ENCODE results near the gene XYLT1. TPM values are rescaled to one million over a fixed set of nuclear protein-coding genes. Genes with fewer than 3 reads are reported as not detected.

Gene XYLT1
- total RNA-seq, 2 experiments from 2014 or later, result 7.3 to 8.9 TPM

DNA sequence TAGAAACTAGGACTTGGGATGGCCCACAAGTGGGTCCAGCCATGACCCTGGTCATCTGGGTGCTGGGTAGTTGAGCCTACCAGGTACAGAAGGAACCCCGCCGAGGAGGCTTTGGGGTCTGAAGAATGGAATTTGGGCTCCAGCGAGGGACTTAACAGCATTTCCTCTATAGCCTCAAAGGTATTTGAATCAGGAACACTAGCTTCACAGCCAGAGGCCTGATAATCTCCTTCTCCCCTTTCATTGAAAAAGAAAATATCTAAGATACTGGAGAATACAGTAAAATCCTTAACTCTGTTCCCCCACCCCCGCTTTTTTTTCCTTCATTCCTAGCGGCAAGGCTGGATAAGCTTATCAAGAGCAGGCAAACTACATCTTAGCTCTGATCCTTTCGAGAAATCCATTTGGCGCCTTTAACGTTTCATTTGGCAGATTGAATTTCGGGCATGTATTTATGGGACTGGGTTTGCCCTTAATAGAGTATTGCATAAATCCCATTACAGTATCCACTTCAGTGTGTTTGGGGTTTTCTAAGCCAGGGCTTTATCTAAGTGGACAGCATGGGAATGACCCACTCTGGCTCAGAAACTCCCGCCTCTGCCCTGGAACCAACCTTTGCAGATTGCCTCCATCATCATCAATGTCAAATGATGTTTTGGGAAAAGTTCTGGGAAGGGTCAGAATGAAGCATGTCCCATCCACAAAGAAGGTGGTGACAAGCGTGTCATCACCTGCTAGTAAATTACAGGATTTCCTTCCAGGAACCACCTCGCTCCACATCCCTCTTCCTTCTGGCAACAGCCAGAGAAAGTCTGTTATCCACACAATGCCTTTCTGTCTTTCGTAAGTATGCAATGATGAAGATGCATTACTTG lies 36.9 kb downstream of the XYLT1 start:
- no peak overlapping the region for H3K4me3 Mint-ChIP-seq
- H3K27ac Mint-ChIP-seq, result no peak overlapping the region
- DNase-seq (no peak), ATAC-seq (no peak)
- POLR2A ChIA-PET, result no interaction called here
- no peaks in the 10 kb centered on the region for H3K9me3 Mint-ChIP-seq
- H3K36me3 Mint-ChIP-seq (ENCODE audit: low read depth), result no peaks in the 10 kb centered on the region
- TF ChIP-seq, protein P1, sequence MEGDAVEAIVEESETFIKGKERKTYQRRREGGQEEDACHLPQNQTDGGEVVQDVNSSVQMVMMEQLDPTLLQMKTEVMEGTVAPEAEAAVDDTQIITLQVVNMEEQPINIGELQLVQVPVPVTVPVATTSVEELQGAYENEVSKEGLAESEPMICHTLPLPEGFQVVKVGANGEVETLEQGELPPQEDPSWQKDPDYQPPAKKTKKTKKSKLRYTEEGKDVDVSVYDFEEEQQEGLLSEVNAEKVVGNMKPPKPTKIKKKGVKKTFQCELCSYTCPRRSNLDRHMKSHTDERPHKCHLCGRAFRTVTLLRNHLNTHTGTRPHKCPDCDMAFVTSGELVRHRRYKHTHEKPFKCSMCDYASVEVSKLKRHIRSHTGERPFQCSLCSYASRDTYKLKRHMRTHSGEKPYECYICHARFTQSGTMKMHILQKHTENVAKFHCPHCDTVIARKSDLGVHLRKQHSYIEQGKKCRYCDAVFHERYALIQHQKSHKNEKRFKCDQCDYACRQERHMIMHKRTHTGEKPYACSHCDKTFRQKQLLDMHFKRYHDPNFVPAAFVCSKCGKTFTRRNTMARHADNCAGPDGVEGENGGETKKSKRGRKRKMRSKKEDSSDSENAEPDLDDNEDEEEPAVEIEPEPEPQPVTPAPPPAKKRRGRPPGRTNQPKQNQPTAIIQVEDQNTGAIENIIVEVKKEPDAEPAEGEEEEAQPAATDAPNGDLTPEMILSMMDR (IDR thresholded peaks at IDR 0.05), result no peak
- CTCF ChIA-PET, result no interaction called here
- intact Hi-C loops (cut with micrococcal nuclease), result no loop called here
- no peaks in the 10 kb centered on the region for H3K27me3 Mint-ChIP-seq
- peaks cover 6% of the 10 kb centered on the region for H3K4me1 Mint-ChIP-seq (ENCODE audit: low read depth)

DNA sequence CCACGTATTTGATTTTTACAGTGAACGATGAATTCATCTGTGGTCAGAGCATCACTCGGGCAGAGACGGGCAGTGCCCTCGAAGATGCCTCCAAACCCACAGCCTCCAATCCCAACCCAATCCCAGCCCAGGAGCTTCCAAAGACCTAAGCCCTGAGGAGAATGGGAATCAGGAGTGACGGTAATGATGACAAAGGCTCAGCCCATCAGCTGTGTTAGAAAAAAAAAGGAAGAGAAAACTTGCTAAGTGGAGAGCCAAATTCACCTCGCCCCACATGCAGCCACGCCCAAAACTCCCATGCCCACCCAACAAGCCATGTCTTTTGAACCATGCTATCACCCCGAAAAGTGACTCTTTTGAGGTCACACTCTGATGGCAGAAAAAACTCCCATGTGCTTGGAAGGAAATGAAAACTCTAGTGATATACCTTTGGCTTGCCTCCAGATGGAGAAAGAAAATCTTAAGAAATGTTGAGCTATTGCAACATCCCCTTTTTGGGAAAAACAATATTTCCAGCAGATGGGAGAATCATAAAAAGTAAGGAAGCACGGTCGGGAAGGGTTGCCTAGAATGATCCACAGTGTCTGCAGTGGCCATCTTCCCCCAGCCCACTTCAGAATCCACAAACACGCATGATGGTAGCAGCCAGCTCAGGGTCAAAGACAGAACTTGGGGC lies 37.7 kb downstream of the XYLT1 start:
- H3K9me3 Mint-ChIP-seq, result no peaks in the 10 kb centered on the region
- intact Hi-C loops (cut with micrococcal nuclease), result no loop called here
- H3K36me3 Mint-ChIP-seq (ENCODE audit: low read depth), result no peaks in the 10 kb centered on the region
- H3K27me3 Mint-ChIP-seq, result no peaks in the 10 kb centered on the region
- no peaks in the 10 kb centered on the region for H3K4me1 Mint-ChIP-seq (ENCODE audit: low read depth)
- no peak overlapping the region for H3K4me3 Mint-ChIP-seq
- ATAC-seq, result no peak
- no peak for DNase-seq
- POLR2A ChIA-PET, result no interaction called here
- no peak overlapping the region for H3K27ac Mint-ChIP-seq
- TF ChIP-seq, protein P1 (IDR thresholded peaks at IDR 0.05), result no peak
- CTCF ChIA-PET, result no interaction called here

DNA sequence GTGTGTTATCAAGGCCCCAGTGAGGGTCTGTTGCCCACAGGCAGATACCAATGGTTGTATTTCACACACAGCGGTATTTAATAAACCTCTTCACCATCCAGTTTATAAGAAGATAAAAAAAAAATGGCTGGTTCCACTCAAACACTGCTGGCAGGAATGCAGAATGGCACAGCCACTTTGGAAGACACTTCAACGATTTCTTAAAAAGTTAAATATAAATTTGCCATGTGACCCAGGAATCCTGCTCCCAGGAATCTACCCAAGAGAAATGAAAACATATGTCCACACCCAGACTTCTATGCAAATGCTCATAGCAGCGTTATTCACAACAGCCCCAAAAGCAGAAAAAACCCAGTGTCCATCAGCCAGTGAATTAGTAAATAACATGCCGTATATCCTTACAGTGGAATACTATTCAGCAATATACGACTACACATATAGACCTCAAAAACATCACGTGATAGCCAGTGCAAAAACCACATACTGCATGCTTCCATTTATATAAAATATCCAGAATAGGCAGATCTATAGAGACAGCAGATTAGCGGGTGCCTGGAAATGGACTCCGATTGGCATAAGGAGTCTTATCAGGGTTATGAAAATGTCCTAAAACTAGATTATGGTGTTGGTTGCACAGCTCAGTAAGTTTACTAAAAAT lies 38.7 kb downstream of the XYLT1 start:
- intact Hi-C loops (cut with micrococcal nuclease), result no loop called here
- TF ChIP-seq, protein P1 (IDR thresholded peaks at IDR 0.05), result no peak
- Mint-ChIP-seq H3K9me3 (no peaks in the 10 kb centered on the region), H3K27me3 (no peaks in the 10 kb centered on the region), H3K4me3 (no peak overlapping the region), H3K4me1 (ENCODE audit: low read depth) (no peaks in the 10 kb centered on the region), H3K27ac (no peak overlapping the region), H3K36me3 (ENCODE audit: low read depth) (peaks cover 1% of the 10 kb centered on the region)
- ChIA-PET POLR2A (no interaction called here), CTCF (interaction anchor here (1.4 kb wide), 1 partner anchor 63 kb away, joined by 3 read pairs; no protein-coding TSS in a partner anchor)
- DNase-seq (no peak), ATAC-seq (no peak)

DNA sequence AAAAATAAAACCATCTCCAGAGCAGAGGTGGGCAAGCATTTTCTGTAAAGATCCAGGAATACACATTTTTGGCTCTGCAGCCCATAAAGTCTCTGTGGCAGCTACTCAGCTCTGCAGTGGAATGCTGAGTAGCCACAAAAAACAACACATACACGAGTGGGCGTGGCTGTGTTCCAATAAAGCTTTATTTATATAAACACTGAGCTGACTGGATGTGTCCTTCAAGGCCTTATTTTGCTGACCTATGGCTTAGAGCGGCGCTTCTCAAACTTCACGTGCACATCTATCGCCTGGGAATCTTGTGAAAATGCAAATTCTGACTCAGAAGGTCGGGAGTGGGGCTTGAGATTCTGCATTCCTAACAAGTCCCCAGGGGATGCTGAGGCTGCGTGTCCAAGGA lies 39.7 kb downstream of the XYLT1 start:
- DNase-seq (no peak), ATAC-seq (no peak)
- H3K27me3 Mint-ChIP-seq, result no peaks in the 10 kb centered on the region
- H3K9me3 Mint-ChIP-seq, result no peaks in the 10 kb centered on the region
- no peak overlapping the region for H3K27ac Mint-ChIP-seq
- peaks cover 1% of the 10 kb centered on the region for H3K36me3 Mint-ChIP-seq (ENCODE audit: low read depth)
- TF ChIP-seq, protein P1 (IDR thresholded peaks at IDR 0.05), result no peak
- H3K4me1 Mint-ChIP-seq (ENCODE audit: low read depth), result no peaks in the 10 kb centered on the region
- no peak overlapping the region for H3K4me3 Mint-ChIP-seq
- intact Hi-C loops (cut with micrococcal nuclease), result no loop called here
- ChIA-PET POLR2A (no interaction called here), CTCF (interaction anchor here (1.4 kb wide), 1 partner anchor 61 kb away, joined by 3 read pairs; no protein-coding TSS in a partner anchor)

All from activated CD8-positive, alpha-beta T cell treated with anti-CD3 and anti-CD28 coated beads for 36 hours (primary cell).